Stimulated activated CD4-positive, alpha-beta T cell treated with anti-CD3 and anti-CD28 coated beads, Interleukin-2, amount 100 ng/mL, for 4 hours (primary cell): ENCODE measurements around the gene SSC5D.

Source experiments
- DNase-seq: peaks from one replicate; pipeline ENCODE4 v3.0.0-alpha.2; 2020; ENCODE audit warnings: low read depth

SSC5D gene

GRCh38 chr19:55536951-55537740, 48.9 kb downstream of the SSC5D start, which contains the start of gene SBK2:
TSS of gene SBK2 (minus strand) at chr19:55537133. CDS start at chr19:55536294, 839 bp downstream.
- DNase-seq, result no peak

- no peak for DNase-seq
These were observed 49.5 kb downstream of the SSC5D start for GRCh38 chr19:55537741-55538111.

- no peak for DNase-seq
These were observed 49.9 kb downstream of the SSC5D start for GRCh38 chr19:55538132-55538531.

GRCh38 chr19:55539090-55539984, 51.1 kb downstream of the SSC5D start:
- no peak for DNase-seq

- no peak for DNase-seq
These were observed 52.4 kb downstream of the SSC5D start for GRCh38 chr19:55540619-55541018.

- no peak for DNase-seq
These were observed 52.9 kb downstream of the SSC5D start for GRCh38 chr19:55541091-55541490.

- no peak for DNase-seq
These were observed 54.1 kb downstream of the SSC5D start for GRCh38 chr19:55542292-55542855.

GRCh38 chr19:55543567-55543966, 55.3 kb downstream of the SSC5D start:
- no peak for DNase-seq

GRCh38 chr19:55544014-55544413, 55.8 kb downstream of the SSC5D start:
- DNase-seq, result no peak

- DNase-seq, result no peak
These were observed 56.7 kb downstream of the SSC5D start for GRCh38 chr19:55544776-55545439.

GRCh38 chr19:55545443-55545842, 57.2 kb downstream of the SSC5D start, which contains the start of gene SBK3:
TSS of gene SBK3 (minus strand) at chr19:55545543. CDS start at chr19:55545543, 0 bp downstream.
- no peak for DNase-seq

- DNase-seq, result no peak
These were observed 57.8 kb downstream of the SSC5D start for GRCh38 chr19:55546011-55546410.

GRCh38 chr19:55546822-55547614, 58.8 kb downstream of the SSC5D start:
- DNase-seq, result no peak

- DNase-seq, result no peak
These were observed 61.5 kb downstream of the SSC5D start for GRCh38 chr19:55549500-55550320.

GRCh38 chr19:55550321-55550650, 62.0 kb downstream of the SSC5D start:
- no peak for DNase-seq

GRCh38 chr19:55552206-55552605, 64.0 kb downstream of the SSC5D start:
- DNase-seq, result no peak

- DNase-seq, result no peak
These were observed 64.4 kb downstream of the SSC5D start for GRCh38 chr19:55552620-55553019.

- DNase-seq, result no peak
These were observed 65.3 kb downstream of the SSC5D start for GRCh38 chr19:55553217-55554182.

- no peak for DNase-seq
These were observed 66.1 kb downstream of the SSC5D start for GRCh38 chr19:55554302-55554701.
